NCI-H2196 (cell line): Measurements from ENCODE around the gene SYT1.

Experiments
- DNase-seq: peaks from one replicate; lab custom pipeline; 2025; ENCODE audit not compliant: unreplicated experiment; lab: John Stamatoyannopoulos, UW

The SYT1 gene

GRCh38 chr12:79127271-79127751 lies 262.7 kb downstream of the SYT1 start:
- DNase-seq = no peak

GRCh38 chr12:79128956-79129355 lies 264.4 kb downstream of the SYT1 start:
- DNase-seq = no peak

GRCh38 chr12:79138872-79139271 lies 274.3 kb downstream of the SYT1 start:
- no peak for DNase-seq

GRCh38 chr12:79140711-79141110 lies 276.1 kb downstream of the SYT1 start:
- no peak for DNase-seq

- no peak for DNase-seq
Observed at GRCh38 chr12:79141776-79142175, 277.2 kb downstream of the SYT1 start.

GRCh38 chr12:79143803-79144202 lies 279.2 kb downstream of the SYT1 start:
- DNase-seq = peak; percentile 53

- DNase-seq = no peak
Observed at GRCh38 chr12:79151956-79152355, 287.4 kb downstream of the SYT1 start.

GRCh38 chr12:79155683-79156082 lies 291.1 kb downstream of the SYT1 start:
- DNase-seq = no peak

- DNase-seq = no peak
Observed at GRCh38 chr12:79156846-79157463, 292.4 kb downstream of the SYT1 start.

- no peak for DNase-seq
Observed at GRCh38 chr12:79161249-79161934, 296.8 kb downstream of the SYT1 start.

- DNase-seq = no peak
Observed at GRCh38 chr12:79162147-79162772, 297.7 kb downstream of the SYT1 start.

GRCh38 chr12:79162948-79163347 lies 298.4 kb downstream of the SYT1 start:
- no peak for DNase-seq

GRCh38 chr12:79164890-79165289 lies 300.3 kb downstream of the SYT1 start:
- no peak for DNase-seq

GRCh38 chr12:79168687-79169086 lies 304.1 kb downstream of the SYT1 start:
- DNase-seq = no peak

GRCh38 chr12:79174626-79175025 lies 310.1 kb downstream of the SYT1 start:
- no peak for DNase-seq

- no peak for DNase-seq
Observed at GRCh38 chr12:79183003-79183402, 318.4 kb downstream of the SYT1 start.

- DNase-seq = no peak
Observed at GRCh38 chr12:79183926-79184325, 319.4 kb downstream of the SYT1 start.

GRCh38 chr12:79186506-79186905 lies 321.9 kb downstream of the SYT1 start:
- DNase-seq = no peak

GRCh38 chr12:79187032-79187431 lies 322.5 kb downstream of the SYT1 start:
- DNase-seq = peak; percentile 26

GRCh38 chr12:79191391-79191790 lies 326.8 kb downstream of the SYT1 start:
- no peak for DNase-seq

GRCh38 chr12:79194595-79194994 lies 330.0 kb downstream of the SYT1 start:
- DNase-seq = no peak

GRCh38 chr12:79199166-79199565 lies 334.6 kb downstream of the SYT1 start:
- DNase-seq = no peak
